Kidney (tissue), 14 donors: ENCODE results near the gene SFXN5. TPM values are rescaled to one million over a fixed set of nuclear protein-coding genes. Genes with fewer than 3 reads are reported as not detected.
A peak's percentile ranks its signal among the peaks of the same experiment; 100 is the strongest.
"Not testable (repeated sequence)": the region's sequence is repeated elsewhere in the genome, so short reads cannot be mapped to it uniquely, and the experiment has no call there.

Experiments used
- DNase-seq, 5 donors: peaks; one replicate each; pipeline ENCODE4 v3.0.0-alpha.2; 2013 to 2020
- FAIRE-seq: peaks from 2 replicates; lab custom pipeline; 2012; peaks lifted over from hg19 to GRCh38; lab: Jason Lieb, UNC
- H3K27ac ChIP-seq, 2 donors: one replicate each; pipeline ENCODE4 v1.7.0; 2013; ENCODE audit warnings: low read depth in 2 of 2, low read length in 2 of 2, inconsistent platforms in 1 of 2
- H3K27me3 ChIP-seq: one replicate; pipeline ENCODE4 v1.7.1; 2013; ENCODE audit warnings: low read length, inconsistent platforms; ENCODE audit not compliant: control insufficient read depth, insufficient read depth
- H3K36me3 ChIP-seq, 3 donors: one replicate each; pipeline versions ENCODE4 v1.7.0 to v1.7.1; 2013; ENCODE audit warnings: low read length in 3 of 3, control low read depth in 1 of 3, inconsistent platforms in 1 of 3; ENCODE audit not compliant: insufficient read depth in 3 of 3, control insufficient read depth in 2 of 3
- H3K4me1 ChIP-seq, 3 donors: one replicate each; pipeline versions ENCODE4 v1.7.0 to v1.7.1; 2013; ENCODE audit warnings: low read length in 3 of 3, inconsistent platforms in 1 of 3, low read depth in 1 of 3; ENCODE audit not compliant: control insufficient read depth in 2 of 3, insufficient read depth in 2 of 3
- H3K4me3 ChIP-seq, 3 donors: one replicate each; pipeline versions ENCODE4 v1.7.0 to v1.8.1; 2013; ENCODE audit warnings: low read length in 3 of 3, control low read depth in 1 of 3, inconsistent platforms in 1 of 3
- H3K9ac ChIP-seq, 3 donors: one replicate each; pipeline versions ENCODE4 v1.7.0 to v1.7.1; 2013; ENCODE audit warnings: low read length in 3 of 3, control low read depth in 1 of 3, inconsistent platforms in 1 of 3
- H3K9me3 ChIP-seq, 3 donors: one replicate each; pipeline versions ENCODE4 v1.7.0 to v1.7.1; 2013; ENCODE audit warnings: low read length in 3 of 3, control low read depth in 1 of 3, inconsistent platforms in 1 of 3; ENCODE audit not compliant: control insufficient read depth in 2 of 3, insufficient read depth in 1 of 3
- intact Hi-C: fragments of 100-400 bp; cut with DNase I; formaldehyde crosslinking; loops from one replicate; pipeline ENCODE4 v1.11.1; 2022
- polyA plus RNA-seq: library from polyadenylated mRNA; stranded (reverse); fragments of 350-450 nt; fragmentation: Illumina TruSeq; extraction: RNeasy Lipid Tissue Mini Kit (QIAGEN cat#74804); gene quantifications from one replicate; pipeline ENCODE4 v1.2.3, GENCODE V29; 2014; ENCODE audit warnings: low read depth, low replicate concordance; ENCODE audit not compliant: insufficient read depth
- total RNA-seq: library from RNA; stranded (reverse); fragmentation: NEBNext Ultra II Directional; extraction: Animal tissue kit (Norgen Biotek cat#: 25700); gene quantifications from one replicate; pipeline ENCODE4 v1.2.1, GENCODE V29; 2021
- TF ChIP-seq, protein P1 (sequence below): IDR thresholded peaks from 3 replicates; pipeline ENCODE4 v1.5.1; 2012; ENCODE audit warnings: mild to moderate bottlenecking, moderate library complexity, borderline replicate concordance; ENCODE audit not compliant: insufficient read depth; ENCODE audit errors: extremely low read depth
- donor health status: control.
- donor health status: control.
- donor health status: control.
- donor health status: control.
- donor health status: control.
- donor health status: DM: yes; HTN: yes; CAD: no.
- donor health status: Normal renal cell carcinoma (clear cell type).

The SFXN5 gene
- total and polyA plus RNA-seq, 2 donors from 2014 or later = 21.4 to 35.9 TPM

DNA sequence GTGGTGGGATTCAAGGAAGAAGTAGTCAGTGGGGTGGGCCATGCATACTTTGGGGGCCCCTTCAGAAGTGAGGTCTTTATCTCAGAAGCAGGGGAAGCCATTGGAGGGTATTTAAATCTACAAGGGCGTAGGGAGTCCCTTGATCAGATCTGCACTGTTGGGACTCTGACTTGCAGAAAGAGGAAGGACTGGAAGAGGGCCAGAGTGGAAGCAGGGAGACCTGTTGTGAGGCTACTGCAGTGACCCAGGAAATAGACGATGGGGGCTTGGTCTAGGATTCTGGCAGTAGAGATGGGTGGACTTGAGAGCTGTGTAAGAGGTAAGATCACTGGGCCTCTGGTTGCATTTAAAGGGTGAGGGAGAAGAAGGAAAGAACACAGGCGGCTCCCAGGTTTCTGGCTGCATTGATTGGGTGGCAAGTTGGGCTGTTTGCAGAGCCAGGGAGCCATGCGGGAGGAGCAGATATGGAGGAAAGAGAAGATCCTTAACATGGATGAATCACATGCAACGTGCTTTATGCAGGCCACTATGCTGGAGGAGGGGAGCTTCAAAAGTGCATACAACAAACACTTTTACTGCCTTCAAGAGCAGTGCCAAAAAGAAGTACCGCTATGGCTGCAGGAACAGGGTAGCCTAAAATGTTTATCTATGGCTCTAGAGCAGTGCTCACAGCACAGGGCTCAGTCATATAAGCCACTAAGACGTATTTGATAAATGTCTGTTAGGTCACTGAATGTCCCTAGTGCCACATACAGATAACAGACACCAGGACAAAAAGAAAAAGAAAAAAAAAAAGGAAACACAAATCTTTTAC, 2.3 kb downstream of the SFXN5 start:
- DNase-seq (no peak), FAIRE-seq (no peak)
- peak overlapping the region in 2 of 3 donors; percentile 83 to 85 for H3K4me3 ChIP-seq
- intact Hi-C loops = no loop called here
- H3K4me1 ChIP-seq = peaks cover 0 to 24% (median 11%) of the 10 kb centered on the region in 3 donors
- no peaks in the 10 kb centered on the region for H3K36me3 ChIP-seq
- no peaks in the 10 kb centered on the region for H3K27me3 ChIP-seq
- H3K9ac ChIP-seq = peak overlapping the region in 2 of 3 donors; percentile 43 to 84
- no peak overlapping the region for H3K27ac ChIP-seq
- H3K9me3 ChIP-seq = no peaks in the 10 kb centered on the region
- TF ChIP-seq, protein P1, sequence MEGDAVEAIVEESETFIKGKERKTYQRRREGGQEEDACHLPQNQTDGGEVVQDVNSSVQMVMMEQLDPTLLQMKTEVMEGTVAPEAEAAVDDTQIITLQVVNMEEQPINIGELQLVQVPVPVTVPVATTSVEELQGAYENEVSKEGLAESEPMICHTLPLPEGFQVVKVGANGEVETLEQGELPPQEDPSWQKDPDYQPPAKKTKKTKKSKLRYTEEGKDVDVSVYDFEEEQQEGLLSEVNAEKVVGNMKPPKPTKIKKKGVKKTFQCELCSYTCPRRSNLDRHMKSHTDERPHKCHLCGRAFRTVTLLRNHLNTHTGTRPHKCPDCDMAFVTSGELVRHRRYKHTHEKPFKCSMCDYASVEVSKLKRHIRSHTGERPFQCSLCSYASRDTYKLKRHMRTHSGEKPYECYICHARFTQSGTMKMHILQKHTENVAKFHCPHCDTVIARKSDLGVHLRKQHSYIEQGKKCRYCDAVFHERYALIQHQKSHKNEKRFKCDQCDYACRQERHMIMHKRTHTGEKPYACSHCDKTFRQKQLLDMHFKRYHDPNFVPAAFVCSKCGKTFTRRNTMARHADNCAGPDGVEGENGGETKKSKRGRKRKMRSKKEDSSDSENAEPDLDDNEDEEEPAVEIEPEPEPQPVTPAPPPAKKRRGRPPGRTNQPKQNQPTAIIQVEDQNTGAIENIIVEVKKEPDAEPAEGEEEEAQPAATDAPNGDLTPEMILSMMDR = no peak

DNA sequence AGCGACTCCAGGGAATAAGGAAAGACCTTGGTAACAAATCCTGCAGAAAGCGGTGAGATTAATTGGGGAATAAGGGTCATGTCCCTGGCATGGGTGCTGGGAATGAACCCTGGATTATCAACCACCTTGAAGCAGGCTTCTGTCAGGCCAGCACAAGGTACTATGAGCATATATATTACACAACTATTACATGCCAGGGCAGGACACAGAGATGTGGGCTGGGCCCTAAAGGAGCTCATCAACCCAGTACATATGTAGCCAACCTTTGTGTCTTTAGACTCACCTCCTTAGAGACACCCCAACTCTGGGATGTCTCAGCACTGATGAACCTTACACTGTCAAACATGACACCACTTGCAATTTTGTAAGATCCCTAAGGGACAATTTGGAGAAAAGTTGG, 3.4 kb downstream of the SFXN5 start:
- Histone ChIP-seq H3K36me3 (no peaks in the 10 kb centered on the region), H3K9ac (no peak overlapping the region), H3K9me3 (no peaks in the 10 kb centered on the region), H3K27me3 (no peaks in the 10 kb centered on the region), H3K4me1 (peaks cover 0 to 31% (median 11%) of the 10 kb centered on the region in 3 donors), H3K27ac (no peak overlapping the region), H3K4me3 (peak overlapping the region in 2 of 3 donors; percentile 4 to 23)
- intact Hi-C loops = no loop called here
- DNase-seq (no peak), FAIRE-seq (no peak)
- TF ChIP-seq, protein P1 = no peak

DNA sequence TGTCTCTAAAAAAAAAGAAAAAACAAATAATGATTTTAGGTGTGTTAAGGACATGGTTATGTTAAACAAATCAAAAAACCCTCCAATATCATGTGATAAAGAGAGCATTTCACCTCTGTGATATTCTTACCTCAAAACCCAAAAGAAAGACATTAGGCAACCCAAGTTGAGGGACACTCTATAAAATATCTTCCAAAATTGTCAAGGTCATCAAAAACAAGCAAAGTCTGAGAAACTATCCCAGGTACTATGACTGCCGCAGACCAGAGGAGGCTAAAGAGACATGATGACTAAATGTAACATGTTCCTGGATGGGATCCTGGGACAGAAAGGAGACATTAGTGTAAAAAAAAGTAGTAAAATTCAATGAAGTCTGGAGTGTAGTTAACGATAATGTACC, 4.5 kb downstream of the SFXN5 start:
- H3K36me3 ChIP-seq = peaks cover 0 to 2% (median 0%) of the 10 kb centered on the region in 3 donors
- peaks cover 0 to 27% (median 11%) of the 10 kb centered on the region in 3 donors for H3K4me1 ChIP-seq
- H3K27me3 ChIP-seq = no peaks in the 10 kb centered on the region
- DNase-seq = no peak
- no peak overlapping the region for H3K27ac ChIP-seq
- intact Hi-C loops = no loop called here
- no peaks in the 10 kb centered on the region for H3K9me3 ChIP-seq
- TF ChIP-seq, protein P1 = no peak
- H3K4me3 ChIP-seq = no peak overlapping the region
- no peak for FAIRE-seq
- no peak overlapping the region for H3K9ac ChIP-seq

DNA sequence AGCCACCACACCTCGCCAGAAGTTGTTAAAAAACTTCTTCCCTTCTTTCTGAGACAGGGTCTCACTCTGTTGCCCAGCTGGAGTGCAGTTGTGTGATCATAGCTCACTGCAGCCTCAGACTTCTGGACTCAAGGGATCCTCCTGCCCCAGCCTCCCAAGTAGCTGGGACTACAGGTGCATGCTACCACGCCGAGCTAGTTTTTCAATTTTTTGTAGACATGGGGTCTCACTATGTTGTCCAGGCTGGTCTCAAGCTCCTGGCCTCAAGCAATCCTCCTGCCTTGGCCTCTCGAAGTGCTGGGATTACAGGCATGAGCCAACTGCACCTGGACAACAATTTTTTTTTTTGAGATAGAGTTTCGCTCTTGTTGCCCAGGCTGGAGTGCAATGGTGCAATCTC, 6.4 kb downstream of the SFXN5 start:
- DNase-seq, FAIRE-seq, intact Hi-C loops: not testable (repeated sequence)

More for the DNA sequence above, 6.4 kb downstream of the SFXN5 start:
- not testable (repeated sequence) for H3K27ac ChIP-seq, H3K36me3 ChIP-seq, H3K4me3 ChIP-seq, H3K9me3 ChIP-seq, H3K27me3 ChIP-seq, H3K9ac ChIP-seq
- H3K4me1 ChIP-seq = peaks cover 0 to 22% (median 11%) of the 10 kb centered on the region in 3 donors
